ENCODE results near the gene ZNF324B. TPM values are rescaled to one million over a fixed set of nuclear protein-coding genes. Genes with fewer than 3 reads are reported as not detected.

The ZNF324B gene
- 5.8 to 7.5 TPM (median 7.3 TPM) in 5 replicates for total RNA-seq (2022; extraction: Qiagen RNA extraction)

GRCh38 chr19:58451358-58452101, at the start of gene ZNF324B:
ZNF324B (plus strand) TSS chr19:58451622; CDS start chr19:58453702, 2,080 bp downstream.

GRCh38 chr19:58408152-58409009, 43.0 kb upstream of the ZNF324B start, which contains the start of gene ZNF584:
ZNF584 (plus strand) TSS chr19:58408649; CDS start chr19:58409148, 499 bp downstream.

GRCh38 chr19:58439576-58440554, 11.6 kb upstream of the ZNF324B start, which contains the start of gene ZNF132:
ZNF132 (minus strand) TSS chr19:58440153; CDS start chr19:58439821, 332 bp downstream.

DNA sequence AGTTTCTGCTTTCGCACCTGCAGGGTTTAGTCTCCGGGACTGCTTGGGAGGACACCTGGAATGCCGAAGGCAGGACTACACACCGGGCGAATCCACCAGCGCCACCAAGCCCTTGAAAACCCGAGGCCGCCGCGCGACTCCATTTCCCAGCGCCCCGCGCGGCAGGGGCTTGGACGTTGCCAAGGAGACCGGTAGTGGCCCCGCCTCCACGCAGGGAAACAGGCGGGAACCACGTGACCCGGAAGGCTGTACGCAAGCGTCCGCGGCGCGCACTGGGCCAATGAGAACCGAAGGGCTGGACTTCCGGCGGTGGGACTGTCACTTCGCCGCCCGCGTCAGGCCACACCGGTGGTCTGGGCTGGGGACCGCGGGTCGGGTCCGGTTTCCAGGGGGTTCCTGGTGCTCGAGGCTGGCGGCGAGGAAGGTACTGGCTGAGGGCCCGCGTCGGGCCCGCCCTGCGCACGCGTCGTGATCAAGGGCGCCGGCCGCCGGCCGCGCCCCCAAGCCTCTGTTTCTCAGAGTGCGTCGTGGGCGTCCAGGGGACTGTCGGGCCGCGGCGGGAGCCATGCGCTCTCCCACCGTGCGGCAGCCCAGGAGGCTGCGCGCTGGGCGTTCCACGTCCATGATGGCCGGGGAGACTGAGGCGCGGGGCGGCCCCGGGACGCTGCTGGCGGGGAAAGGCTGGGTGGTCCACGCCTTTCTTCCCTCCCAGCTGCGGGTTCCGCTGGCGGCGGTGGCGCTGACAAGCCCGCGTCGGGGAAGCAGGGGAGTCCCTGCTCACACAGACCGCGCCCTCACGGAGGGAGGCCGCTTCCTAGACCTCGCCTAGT, 15.6 kb downstream of the ZNF324B start, which contains the start of gene ZNF324:
TSS of gene ZNF324 (plus strand) at position 321 of the 830 bp plus-strand sequence. CDS start 2,106 bp downstream, outside the sequence.

DNA sequence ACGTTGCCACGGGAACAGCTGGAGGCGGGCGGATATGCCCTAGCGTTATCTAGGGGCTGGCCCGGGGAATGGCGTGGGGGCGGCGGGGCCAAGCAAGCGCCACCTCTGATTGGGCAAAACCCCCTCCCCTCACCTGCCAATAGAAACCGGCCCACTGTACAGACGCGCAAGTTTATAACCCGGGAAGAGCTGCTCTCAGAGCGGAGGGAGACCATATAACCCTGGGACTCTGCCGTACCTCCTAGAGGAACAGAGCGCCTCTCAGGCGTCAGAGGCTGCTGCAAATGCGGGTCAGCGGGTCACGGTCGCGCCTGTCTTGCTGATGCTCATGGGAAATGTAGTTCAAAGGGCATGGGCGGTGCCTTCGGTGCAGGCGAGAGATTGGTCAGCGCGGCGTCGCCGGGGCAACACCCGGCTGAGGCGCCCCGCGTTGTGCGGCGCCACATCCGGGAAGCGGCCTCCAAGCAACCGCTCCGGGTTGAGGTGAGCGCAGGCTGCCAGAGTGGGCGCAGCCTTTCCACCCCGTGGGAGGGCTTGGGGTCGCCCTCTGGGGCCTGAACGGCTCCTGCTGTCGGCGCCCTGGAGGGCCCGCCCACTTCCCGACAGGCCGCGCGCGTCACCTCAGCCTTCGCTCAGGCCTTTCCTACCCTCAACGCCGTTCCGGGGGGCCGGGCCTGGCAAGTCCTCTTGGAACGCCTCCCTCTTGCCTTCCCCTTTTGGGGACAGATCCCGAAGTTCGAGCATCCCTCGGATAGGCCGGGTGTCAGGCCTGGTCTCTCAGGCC, 24.5 kb downstream of the ZNF324B start, which contains the start of gene ZNF446:
TSS of gene ZNF446 (plus strand) at position 639 of the 784 bp plus-strand sequence. CDS start 867 bp downstream, outside the sequence.

Other genes with a start within 250 kb of the ZNF324B start
- 15.5 to 22.6 TPM (median 17.0 TPM) in 5 replicates for gene ZNF544, start 222.7 kb upstream of the ZNF324B start, total RNA-seq (2022; extraction: Qiagen RNA extraction)
- 0.96 to 1.5 TPM (median 0.97 TPM) in 5 replicates for gene ZNF8, start 172.7 kb upstream of the ZNF324B start, total RNA-seq (2022; extraction: Qiagen RNA extraction)
- gene ERVK3-1, start 146.2 kb upstream of the ZNF324B start, total RNA-seq (2022; extraction: Qiagen RNA extraction), result 88.9 to 110 TPM (median 94.2 TPM) in 5 replicates
- gene ZSCAN22, start 124.6 kb upstream of the ZNF324B start, total RNA-seq (2022; extraction: Qiagen RNA extraction), result 2.4 to 2.7 TPM (median 2.6 TPM) in 5 replicates
- 9.0 to 15.1 TPM (median 12.4 TPM) in 5 replicates for gene A1BG, start 98.1 kb upstream of the ZNF324B start, total RNA-seq (2022; extraction: Qiagen RNA extraction)
- 0.98 to 1.7 TPM (median 1.5 TPM) in 5 replicates for gene ZNF497, start 88.9 kb upstream of the ZNF324B start, total RNA-seq (2022; extraction: Qiagen RNA extraction)
- gene ZNF837, start 70.6 kb upstream of the ZNF324B start, total RNA-seq (2022; extraction: Qiagen RNA extraction), result 0.92 to 1.6 TPM (median 1.4 TPM) in 5 replicates
- gene RPS5, start 64.4 kb upstream of the ZNF324B start, total RNA-seq (2022; extraction: Qiagen RNA extraction), result 2,147 to 2,676 TPM (median 2,583 TPM) in 5 replicates
- gene RNF225, start 56.0 kb upstream of the ZNF324B start, total RNA-seq (2022; extraction: Qiagen RNA extraction), result 0.08 to 0.25 TPM (median 0.17 TPM) in 4 of 5 replicates, not detected in the other
- gene ZNF584, start 43.0 kb upstream of the ZNF324B start, total RNA-seq (2022; extraction: Qiagen RNA extraction), result 17.4 to 20.0 TPM (median 19.2 TPM) in 5 replicates
- gene ZNF132, start 11.5 kb upstream of the ZNF324B start, total RNA-seq (2022; extraction: Qiagen RNA extraction), result 0.08 to 0.10 TPM (median 0.09 TPM) in 5 replicates
- gene ZNF324, start 15.5 kb downstream of the ZNF324B start, total RNA-seq (2022; extraction: Qiagen RNA extraction), result 7.8 to 11.4 TPM (median 9.2 TPM) in 5 replicates
- 11.4 to 14.5 TPM (median 14.0 TPM) in 5 replicates for gene ZNF446, start 24.7 kb downstream of the ZNF324B start, total RNA-seq (2022; extraction: Qiagen RNA extraction)
- 24.8 to 33.9 TPM (median 31.6 TPM) in 5 replicates for gene SLC27A5, start 60.4 kb downstream of the ZNF324B start, total RNA-seq (2022; extraction: Qiagen RNA extraction)
- 13.1 to 20.3 TPM (median 18.7 TPM) in 5 replicates for gene ZBTB45, start 68.2 kb downstream of the ZNF324B start, total RNA-seq (2022; extraction: Qiagen RNA extraction)
- gene TRIM28, start 92.4 kb downstream of the ZNF324B start, total RNA-seq (2022; extraction: Qiagen RNA extraction), result 665 to 788 TPM (median 684 TPM) in 5 replicates
- gene CHMP2A, start 103.5 kb downstream of the ZNF324B start, total RNA-seq (2022; extraction: Qiagen RNA extraction), result 194 to 206 TPM (median 196 TPM) in 5 replicates
- 130 to 147 TPM (median 141 TPM) in 5 replicates for gene UBE2M, start 107.0 kb downstream of the ZNF324B start, total RNA-seq (2022; extraction: Qiagen RNA extraction)
- 9.9 to 18.7 TPM (median 16.8 TPM) in 5 replicates for gene MZF1, start 121.7 kb downstream of the ZNF324B start, total RNA-seq (2022; extraction: Qiagen RNA extraction)